Transverse colon (tissue), 4 donors: Measurements from ENCODE around the gene ZCCHC13. TPM values are rescaled to one million over a fixed set of nuclear protein-coding genes. Genes with fewer than 3 reads are reported as not detected.

ENCODE experiments used
- DNase-seq: peaks from one replicate; pipeline ENCODE4 v3.0.0-alpha.2; 2019
- H3K27ac ChIP-seq, 4 donors: fragments of 200-600 bp; sonication (generic); 2 replicates each; pipeline ENCODE4 v1.5.1; 2016 to 2018; ENCODE audit warnings: inconsistent platforms in 4 of 4
- H3K27me3 ChIP-seq: fragments of 200-600 bp; sonication (generic); 2 replicates; pipeline ENCODE4 v1.5.1; 2017; ENCODE audit warnings: inconsistent platforms
- H3K36me3 ChIP-seq, 4 donors: fragments of 200-600 bp; sonication (generic); 2 replicates each; pipeline ENCODE4 v1.5.1; 2017 to 2019; ENCODE audit warnings: inconsistent platforms in 4 of 4
- H3K4me1 ChIP-seq, 4 donors: fragments of 200-600 bp; sonication (generic); 2 replicates each; pipeline ENCODE4 v1.5.1; 2017 to 2020; ENCODE audit warnings: inconsistent platforms in 4 of 4
- H3K4me3 ChIP-seq, 4 donors: fragments of 200-600 bp; sonication (generic); 1 replicate in 1 of 4; 2 replicates in 3 of 4; pipeline versions ENCODE4 v1.5.1 to v1.6.1; 2017 to 2019; ENCODE audit warnings: inconsistent platforms in 4 of 4
- H3K9me3 ChIP-seq, 2 donors: fragments of 200-600 bp; sonication (generic); 2 replicates each; pipeline ENCODE4 v1.5.1; 2017 to 2019; ENCODE audit warnings: inconsistent platforms in 2 of 2
- CTCF ChIP-seq, 5 experiments: fragments of 200-600 bp in 3 of 5; fragments of 450-650 bp in 2 of 5; sonication (generic) in 3 of 5; IDR thresholded peaks; 1 replicate in 2 of 5; 2 replicates in 3 of 5; pipeline ENCODE4 v1.5.1; 2016 to 2017; ENCODE audit warnings: antibody characterized with exemption in 5 of 5, inconsistent platforms in 3 of 5, mild to moderate bottlenecking in 2 of 5, moderate library complexity in 1 of 5
- EP300 ChIP-seq: sonication (generic); formaldehyde crosslinking; IDR thresholded peaks from one replicate; pipeline ENCODE4 v1.6.1; 2017; ENCODE audit warnings: antibody characterized with exemption, low read depth
- POLR2A ChIP-seq: fragments of 450-650 bp; IDR thresholded peaks from one replicate; pipeline ENCODE4 v1.6.1; 2016; ENCODE audit warnings: antibody characterized with exemption, mild to moderate bottlenecking, moderate library complexity
- POLR2AphosphoS5 ChIP-seq, 3 donors: sonication (generic); formaldehyde crosslinking; IDR thresholded peaks; one replicate each; pipeline ENCODE4 v1.6.1; 2016; ENCODE audit warnings: antibody characterized with exemption in 3 of 3
- WGBS, 2 donors: methylation state at CpG; one replicate each; pipeline ENCODE4 v1.1.5; 2018; ENCODE audit warnings: low coverage in 1 of 2; 5-methylcytosine and 5-hydroxymethylcytosine counted together
- in situ Hi-C, 4 donors: fragments of 200-750 bp; cut with MboI; loops; one replicate each; pipeline versions ENCODE4 v1.15.0 to v1.15.1; 2017; ENCODE audit warnings: low sequenced_read_pairs in 3 of 4, low pct_ligation_motif_present in 1 of 4, low pct_unique_long_range_greater_than_20kb in 1 of 4
- intact Hi-C: fragments of 100-400 bp; cut with DNase I; formaldehyde crosslinking; loops from one replicate; pipeline ENCODE4 v1.15.1; 2023; ENCODE audit warnings: low total_unique reads
- total RNA-seq, 4 donors: library from RNA; depleted of rRNA; stranded (reverse); fragments of >200 nt; gene quantifications; one replicate each; pipeline ENCODE4 v1.1.0, GENCODE V29; 2016

Gene ZCCHC13
- total RNA-seq, 4 donors from 2014 or later, result not detected

- Histone ChIP-seq H3K36me3 (no peaks in the 10 kb centered on the region), H3K9me3 (no peaks in the 10 kb centered on the region), H3K27ac (peak overlapping the region; percentile 88 to 94 (median 91)), H3K4me1 (peaks cover 0 to 3% (median 0%) of the 10 kb centered on the region in 4 donors), H3K4me3 (peak overlapping the region; percentile 33 to 75 (median 51)), H3K27me3 (no peaks in the 10 kb centered on the region)
- WGBS, 2 donors, result 0 to 37% methylated on average over 1 to 25 of the region's 25 CpGs
- in situ Hi-C loops (no loop called here), intact Hi-C loops (no loop called here)
- peak; percentile 75 to 78 (median 76) for TF ChIP-seq POLR2AphosphoS5 (IDR thresholded peaks at IDR 0.05)
- TF ChIP-seq POLR2A, result peak; percentile 37
- TF ChIP-seq CTCF (IDR thresholded peaks at IDR 0.05), result no peak
- DNase-seq, result peak; percentile 79
Observed at GRCh38 chrX:74293343-74293946, 10.5 kb upstream of the ZCCHC13 start.

GRCh38 chrX:74295101-74295500 lies 8.9 kb upstream of the ZCCHC13 start:
- Histone ChIP-seq H3K4me3 (no peak overlapping the region), H3K27me3 (no peaks in the 10 kb centered on the region), H3K9me3 (no peaks in the 10 kb centered on the region), H3K36me3 (no peaks in the 10 kb centered on the region), H3K4me1 (no peaks in the 10 kb centered on the region), H3K27ac (no peak overlapping the region)
- in situ Hi-C loops, result no loop called here
- 96% methylated on average over 3 of the region's 3 CpGs; no CpG with 5 or more reads in 1 of the 2 donors for WGBS, 2 donors
- DNase-seq, result no peak
- TF ChIP-seq POLR2A (no peak), EP300 (no peak), CTCF (IDR thresholded peaks at IDR 0.05) (no peak), POLR2AphosphoS5 (IDR thresholded peaks at IDR 0.05) (no peak)
- intact Hi-C loops, result no loop called here

GRCh38 chrX:74297766-74298165 lies 6.2 kb upstream of the ZCCHC13 start:
- H3K36me3 ChIP-seq, result no peaks in the 10 kb centered on the region
- H3K27me3 ChIP-seq, result no peaks in the 10 kb centered on the region
- no peak for DNase-seq
- in situ Hi-C loops (no loop called here), intact Hi-C loops (no loop called here)
- no peaks in the 10 kb centered on the region for H3K4me1 ChIP-seq
- WGBS, 2 donors, result 84 to 100% methylated on average over 1 to 4 of the region's 4 CpGs
- no peak for TF ChIP-seq POLR2AphosphoS5 (IDR thresholded peaks at IDR 0.05)
- TF ChIP-seq POLR2A, result no peak
- TF ChIP-seq CTCF (IDR thresholded peaks at IDR 0.05), result no peak
- H3K27ac ChIP-seq, result no peak overlapping the region
- no peak overlapping the region for H3K4me3 ChIP-seq
- H3K9me3 ChIP-seq, result no peaks in the 10 kb centered on the region

GRCh38 chrX:74300869-74301268 lies 3.1 kb upstream of the ZCCHC13 start:
- intact Hi-C loops (no loop called here), in situ Hi-C loops (no loop called here)
- Histone ChIP-seq H3K4me1 (no peaks in the 10 kb centered on the region), H3K9me3 (no peaks in the 10 kb centered on the region), H3K4me3 (no peak overlapping the region), H3K27me3 (no peaks in the 10 kb centered on the region), H3K36me3 (no peaks in the 10 kb centered on the region), H3K27ac (no peak overlapping the region)
- no peak for DNase-seq
- TF ChIP-seq POLR2AphosphoS5 (IDR thresholded peaks at IDR 0.05), result no peak
- TF ChIP-seq EP300, result no peak
- no peak for TF ChIP-seq CTCF (IDR thresholded peaks at IDR 0.05)
- WGBS, 2 donors, result 68 to 86% methylated on average over 4 of the region's 4 CpGs
